ENCODE measurements around the gene CDH23.

- TF ChIP-seq POLR2A (IDR thresholded peaks at IDR 0.05) (no peak), CTCF (IDR thresholded peaks at IDR 0.05) (no peak)
Observed at GRCh38 chr10:71366690-71367089, 30.0 kb upstream of the CDH23 start.

Data from transverse colon (tissue), 3 donors.